ENCODE results near the gene PLA2G6.
A peak's percentile ranks its signal among the peaks of the same experiment; 100 is the strongest.
"Not testable (repeated sequence)": the region's sequence is repeated elsewhere in the genome, so short reads cannot be mapped to it uniquely, and the experiment has no call there.

The PLA2G6 gene

GRCh38 chr22:38191055-38191454 lies 9.4 kb upstream of the PLA2G6 start:
- no peak for DNase-seq

- no peak for DNase-seq
Observed at GRCh38 chr22:38190581-38190980, 9.0 kb upstream of the PLA2G6 start.

GRCh38 chr22:38189104-38189503 lies 7.5 kb upstream of the PLA2G6 start:
- DNase-seq = no peak

GRCh38 chr22:38187413-38188212 lies 6.0 kb upstream of the PLA2G6 start:
- no peak for DNase-seq

GRCh38 chr22:38186429-38186828 lies 4.8 kb upstream of the PLA2G6 start:
- no peak for DNase-seq

- DNase-seq = no peak
Observed at GRCh38 chr22:38184788-38185187, 3.2 kb upstream of the PLA2G6 start.

GRCh38 chr22:38180841-38181452 lies 683 bp downstream of the PLA2G6 start:
- peak in 5 of 6 experiments; percentile 12 to 54 (median 36) for DNase-seq

GRCh38 chr22:38178605-38178937 lies 3.1 kb downstream of the PLA2G6 start:
- DNase-seq = not testable (repeated sequence)

- DNase-seq = no peak
Observed at GRCh38 chr22:38177926-38178604, 3.6 kb downstream of the PLA2G6 start.

GRCh38 chr22:38177571-38177925 lies 4.1 kb downstream of the PLA2G6 start:
- DNase-seq = not testable (repeated sequence)

- no peak for DNase-seq
Observed at GRCh38 chr22:38177044-38177443, 4.6 kb downstream of the PLA2G6 start.

- DNase-seq = peak in 3 of 6 experiments; percentile 7 to 10 (median 8)
Observed at GRCh38 chr22:38176170-38176741, 5.4 kb downstream of the PLA2G6 start.

GRCh38 chr22:38175206-38176118 lies 6.2 kb downstream of the PLA2G6 start:
- no peak for DNase-seq

GRCh38 chr22:38174626-38175025 lies 7.0 kb downstream of the PLA2G6 start:
- DNase-seq = no peak

GRCh38 chr22:38173641-38173906 lies 8.1 kb downstream of the PLA2G6 start:
- no peak for DNase-seq

GRCh38 chr22:38172832-38173640 lies 8.6 kb downstream of the PLA2G6 start:
- no peak for DNase-seq

- DNase-seq = no peak
Observed at GRCh38 chr22:38171927-38172831, 9.5 kb downstream of the PLA2G6 start.

- no peak for DNase-seq
Observed at GRCh38 chr22:38170469-38170868, 11.2 kb downstream of the PLA2G6 start.

GRCh38 chr22:38169116-38169515 lies 12.5 kb downstream of the PLA2G6 start:
- no peak for DNase-seq

GRCh38 chr22:38167988-38168407 lies 13.6 kb downstream of the PLA2G6 start:
- no peak for DNase-seq
